D341Med (cell line): ENCODE measurements around the gene HOXB6.

Experiments
- DNase-seq: peaks from one replicate; pipeline ENCODE4 v3.0.0; 2012; ENCODE audit warnings: low spot score

The HOXB6 gene

DNA sequence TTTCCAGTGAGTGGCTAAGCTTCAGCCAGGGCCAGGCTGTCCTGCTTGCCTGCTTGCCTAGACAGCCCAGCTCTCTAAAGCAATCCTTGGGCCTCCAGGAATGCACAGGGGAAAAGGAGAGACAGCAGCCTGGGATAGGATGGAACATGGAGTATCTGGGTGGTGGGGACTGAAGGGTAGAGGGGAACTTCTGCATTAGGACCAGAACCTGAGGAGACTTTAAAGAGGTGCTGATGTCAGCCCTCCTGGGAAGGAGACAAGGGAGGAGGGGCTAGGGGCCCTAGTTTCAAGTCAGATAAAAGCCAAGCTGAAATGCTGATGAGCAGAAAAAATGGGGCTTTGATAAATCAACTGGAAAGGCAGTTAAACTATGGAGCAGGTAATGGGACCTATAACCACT, 4.2 kb upstream of the HOXB6 start:
- no peak for DNase-seq

DNA sequence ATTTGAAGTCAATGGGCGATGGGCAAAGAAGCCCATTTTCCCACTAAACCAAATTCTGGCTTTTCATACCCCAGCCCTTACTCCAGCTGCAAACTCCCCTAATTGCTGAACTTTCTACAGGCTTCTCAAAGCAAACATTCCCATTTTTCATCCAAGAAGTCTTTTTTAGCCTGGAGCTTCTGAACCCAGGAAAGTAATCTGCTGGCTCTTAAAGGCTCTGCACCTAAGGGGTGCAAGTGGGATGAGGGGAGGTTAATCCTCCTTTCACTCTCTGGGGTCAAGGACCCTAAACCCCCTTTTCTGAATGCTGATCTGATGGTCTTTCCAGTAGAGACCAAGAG, 3.7 kb upstream of the HOXB6 start:
- no peak for DNase-seq

DNA sequence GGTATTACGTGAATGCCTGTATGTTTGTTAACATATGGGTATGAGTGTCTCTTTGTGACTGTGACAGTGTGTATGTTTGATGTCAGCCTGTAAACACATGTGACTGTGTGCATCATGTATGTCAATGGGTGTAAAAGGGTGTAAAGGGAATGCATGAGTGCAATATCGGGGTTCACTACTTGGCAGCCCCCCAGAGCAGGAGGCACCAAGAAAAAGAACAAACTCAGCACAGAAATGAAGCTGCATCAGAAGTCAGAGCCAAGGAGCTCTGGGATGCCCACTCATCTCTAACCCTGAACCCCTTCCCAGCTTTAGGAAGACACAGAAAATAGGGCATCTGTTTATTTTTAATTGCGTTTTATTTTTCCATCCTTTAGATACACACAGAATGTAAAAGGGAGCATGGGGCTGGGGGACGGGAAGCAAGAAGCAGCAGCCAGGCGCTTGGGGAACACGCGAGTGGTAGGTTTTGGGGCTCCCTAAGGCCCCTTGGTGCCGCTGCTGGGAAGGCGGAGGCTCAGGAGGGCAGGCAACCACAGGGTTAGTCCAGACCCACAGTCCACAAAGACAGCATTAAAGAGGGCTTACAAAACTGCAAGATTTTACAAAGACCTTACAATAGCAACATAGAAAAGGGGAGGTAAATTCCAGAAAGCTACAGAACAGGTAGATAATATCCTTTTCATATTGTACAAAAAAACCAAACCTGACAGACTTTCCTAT, 2.3 kb upstream of the HOXB6 start:
- DNase-seq, result no peak

DNA sequence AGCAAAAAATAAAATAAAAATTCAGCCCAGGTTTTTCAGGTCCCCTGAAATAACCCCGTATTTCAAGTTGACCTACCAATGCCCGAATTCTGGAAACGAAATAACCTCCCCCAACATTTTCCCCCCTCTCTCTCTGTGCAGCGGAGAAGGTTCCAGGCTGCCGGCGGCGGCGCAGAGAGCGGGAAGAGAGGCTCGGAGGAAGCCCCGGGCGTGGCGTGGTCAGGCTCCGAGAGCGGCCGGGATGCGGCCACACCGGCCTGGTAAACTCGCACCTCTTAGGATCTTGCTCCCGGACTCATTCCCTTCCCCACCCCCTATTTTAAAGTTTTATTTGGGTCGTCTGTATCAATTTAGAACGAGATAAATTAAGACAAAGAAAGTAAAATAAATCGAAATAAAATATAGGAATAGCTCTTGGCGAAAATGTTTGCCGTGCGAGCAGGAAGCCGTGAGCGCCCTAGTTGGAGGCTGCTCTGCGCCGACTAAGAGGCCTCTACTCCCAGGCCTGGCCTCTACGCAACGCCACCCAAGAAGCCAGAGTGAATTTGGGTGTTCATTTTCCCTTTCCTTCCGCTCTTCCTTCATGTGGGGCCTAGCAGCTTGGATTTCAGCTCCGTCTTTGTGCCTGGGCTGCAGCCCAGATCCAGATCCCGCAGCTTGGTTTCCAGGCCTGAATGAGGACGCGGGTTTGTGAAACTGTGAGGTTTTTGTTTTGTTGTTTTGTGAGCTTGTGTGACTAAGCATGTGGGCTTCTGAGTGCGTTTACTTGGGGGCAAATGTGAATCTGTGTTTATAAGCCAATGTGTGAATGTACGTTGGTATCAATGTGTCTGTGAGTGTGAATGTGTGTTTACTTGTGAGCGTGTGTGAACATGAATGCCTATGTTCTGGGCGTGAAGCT, 1.5 kb upstream of the HOXB6 start:
- no peak for DNase-seq

DNA sequence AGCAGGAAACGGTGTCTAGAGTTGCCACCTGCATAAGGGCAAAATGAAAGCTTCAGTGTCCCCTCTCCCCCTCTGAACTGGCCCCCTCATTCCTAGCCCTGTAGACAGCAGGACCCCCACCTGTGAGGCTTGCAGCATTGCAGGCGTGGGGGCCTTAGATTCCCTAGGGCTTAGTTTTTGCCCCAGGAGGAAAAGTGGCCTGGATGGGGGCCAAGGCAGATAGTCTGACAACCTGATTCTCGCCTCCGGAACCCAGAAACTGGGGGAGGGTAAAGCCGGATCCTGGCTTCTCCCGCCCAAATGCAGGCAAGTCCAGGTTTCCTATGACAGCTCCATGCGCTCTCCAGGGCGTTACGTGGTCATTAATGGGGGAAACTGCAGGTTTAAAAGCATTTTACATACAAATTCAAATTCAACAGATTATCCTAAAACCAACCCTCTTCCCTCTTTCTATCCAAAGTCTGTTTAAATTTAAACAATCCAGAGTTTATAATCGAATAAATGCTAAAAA, 678 bp upstream of the HOXB6 start:
- DNase-seq, result no peak

DNA sequence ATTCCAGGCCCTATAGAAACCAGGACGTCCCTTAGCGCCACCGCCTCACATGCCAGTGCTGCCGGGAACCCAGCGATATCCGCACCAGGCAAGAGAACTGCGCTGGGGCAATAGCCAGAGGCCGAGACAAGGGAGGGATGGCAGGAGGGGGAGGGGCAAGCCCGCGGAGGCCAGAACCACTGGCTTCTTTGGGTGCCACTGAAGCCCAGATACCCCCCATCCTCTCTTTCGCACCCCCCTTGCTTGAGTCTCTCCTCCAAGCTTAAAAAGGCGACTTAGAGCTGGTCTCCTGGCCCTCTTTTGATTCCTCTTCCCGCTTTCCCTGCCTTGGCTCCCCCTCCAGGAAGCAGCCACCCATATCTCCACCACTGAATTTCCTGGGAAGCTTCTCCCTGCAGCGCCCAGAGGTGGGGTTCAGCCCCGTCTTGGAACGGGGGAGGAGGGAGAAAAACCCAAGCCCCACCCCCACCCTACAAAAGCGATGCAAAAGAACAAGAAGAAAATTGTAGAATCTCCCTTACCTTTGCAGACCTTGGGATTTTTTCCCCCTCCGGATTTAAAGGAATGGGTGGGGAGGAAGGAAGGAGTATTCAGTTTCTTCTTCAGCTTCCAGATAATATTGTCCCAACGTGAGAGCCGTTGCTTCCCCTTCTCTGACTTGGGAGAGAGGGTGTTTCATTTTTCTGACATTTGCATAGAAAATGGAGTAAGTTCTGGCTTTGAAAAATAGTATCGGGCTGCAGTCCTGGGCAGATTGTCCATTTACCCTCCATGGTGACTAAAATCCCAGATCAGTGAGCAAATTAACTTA, 622 bp downstream of the HOXB6 start:
- no peak for DNase-seq

DNA sequence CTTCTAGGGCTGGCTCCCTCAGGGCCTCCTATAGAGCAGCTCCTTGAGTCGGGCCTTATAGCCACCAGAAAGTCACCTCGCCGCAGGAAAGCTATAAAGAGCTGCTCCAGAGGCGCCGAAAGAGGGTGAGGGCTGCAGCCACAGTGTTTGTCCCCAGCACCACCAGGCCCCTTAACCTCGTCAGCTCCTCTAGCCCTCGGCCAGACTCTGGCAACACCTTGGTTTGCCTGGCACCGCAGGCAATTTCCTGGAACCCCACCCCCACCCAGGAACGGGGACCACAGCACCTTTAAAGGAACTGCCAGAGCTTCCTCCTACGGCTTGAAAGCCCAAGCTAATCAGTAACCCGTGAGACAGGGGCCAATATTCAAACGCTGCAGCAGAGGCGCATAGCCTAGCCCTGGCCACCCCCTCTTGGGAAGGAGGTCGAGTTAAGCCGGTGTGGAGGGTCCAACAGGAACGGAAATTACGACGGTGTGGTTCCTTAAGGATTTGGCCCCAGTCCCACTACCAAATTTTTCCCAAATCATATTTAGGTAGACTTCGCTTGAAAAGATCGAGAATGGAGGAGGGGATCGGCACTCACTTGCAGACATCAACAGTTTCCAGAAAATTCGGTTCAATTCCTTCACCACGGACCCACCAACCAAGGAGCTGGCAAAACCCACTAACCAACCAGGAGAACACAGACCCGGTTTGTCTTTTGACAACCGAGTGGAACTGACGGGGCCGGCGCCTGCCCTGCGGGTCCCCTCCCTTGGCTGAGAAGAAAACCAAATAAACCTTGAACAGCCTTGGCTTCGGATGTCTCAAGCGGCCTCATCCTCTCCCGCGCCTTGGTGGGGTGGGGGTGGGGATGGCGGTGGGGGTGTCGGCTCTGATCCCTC, 3.0 kb downstream of the HOXB6 start:
- no peak for DNase-seq

DNA sequence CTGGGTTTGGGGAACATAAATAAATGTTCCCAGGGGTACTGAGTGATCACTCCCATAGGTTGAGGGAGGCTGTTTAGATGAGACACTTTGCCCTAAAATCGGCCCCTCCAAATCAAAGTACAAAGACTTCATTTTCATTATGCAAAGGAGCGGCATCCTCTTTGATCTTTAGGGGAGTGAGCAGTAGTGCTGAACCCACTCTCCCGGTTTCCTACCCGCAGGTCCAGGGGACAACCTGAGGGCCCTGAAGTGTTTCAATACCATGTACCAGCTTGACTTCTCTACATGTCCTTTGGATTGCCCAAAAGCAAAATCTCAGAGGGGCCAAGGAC, 3.6 kb downstream of the HOXB6 start:
- no peak for DNase-seq

DNA sequence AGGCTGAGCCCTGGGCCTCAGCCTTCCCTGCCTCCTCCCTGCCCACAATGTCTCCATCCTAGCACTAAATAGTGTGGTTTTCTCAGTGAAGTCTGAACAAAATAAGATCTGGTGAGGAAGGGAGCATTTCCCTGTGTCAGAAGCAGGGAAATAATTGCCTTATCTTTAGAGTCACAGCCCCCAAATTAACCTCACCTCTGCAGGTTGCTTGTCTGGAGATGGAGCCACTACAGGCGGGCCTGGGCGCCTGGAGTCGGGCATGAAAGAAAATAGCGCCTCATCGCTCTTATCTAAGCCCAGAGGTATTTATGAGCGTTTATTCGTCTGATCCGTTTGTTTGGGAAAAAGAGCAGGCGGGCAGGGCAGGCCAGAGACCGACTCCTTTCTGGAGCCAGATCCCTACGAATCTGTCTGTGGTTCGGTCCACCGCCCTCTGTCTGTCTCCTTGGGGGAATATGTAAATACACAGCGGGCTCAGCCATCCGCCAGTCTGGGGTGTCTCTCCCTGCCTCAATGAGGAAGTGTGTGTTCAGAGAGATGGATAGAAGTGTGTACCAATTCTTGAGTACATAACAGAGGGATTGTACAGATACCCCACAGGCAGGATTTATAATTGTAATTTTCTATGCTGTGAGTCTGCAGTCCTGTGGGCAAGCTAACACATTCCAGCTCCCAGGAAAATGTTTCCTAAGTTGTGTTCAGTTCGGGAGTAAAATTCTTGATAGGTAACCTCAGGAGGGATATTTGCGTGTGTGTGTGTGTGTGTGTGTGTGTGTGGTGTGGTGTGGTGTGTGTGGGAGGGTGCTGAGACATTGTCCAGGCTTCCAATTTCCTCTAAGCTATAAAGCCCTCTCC, 4.3 kb downstream of the HOXB6 start:
- no peak for DNase-seq

DNA sequence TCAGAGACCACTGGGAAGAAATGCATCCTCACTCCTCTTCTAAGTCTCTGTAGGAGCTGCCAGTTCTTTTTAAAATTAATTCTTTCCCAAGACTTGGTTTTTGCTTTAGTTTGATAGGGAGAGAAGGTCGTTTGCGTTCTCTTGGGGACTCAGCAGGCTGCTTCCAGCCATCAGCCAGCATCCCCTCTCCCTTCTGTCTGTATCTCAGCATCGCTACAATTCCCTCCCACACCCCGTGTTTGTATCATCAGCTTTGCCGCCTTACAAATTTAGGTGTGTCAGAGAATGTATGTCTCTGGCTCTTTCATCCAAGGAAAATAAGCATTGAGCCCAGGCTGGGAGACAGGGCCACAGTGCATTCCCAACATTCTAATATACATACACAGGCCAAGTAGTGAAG, 5.4 kb downstream of the HOXB6 start:
- DNase-seq, result no peak

DNA sequence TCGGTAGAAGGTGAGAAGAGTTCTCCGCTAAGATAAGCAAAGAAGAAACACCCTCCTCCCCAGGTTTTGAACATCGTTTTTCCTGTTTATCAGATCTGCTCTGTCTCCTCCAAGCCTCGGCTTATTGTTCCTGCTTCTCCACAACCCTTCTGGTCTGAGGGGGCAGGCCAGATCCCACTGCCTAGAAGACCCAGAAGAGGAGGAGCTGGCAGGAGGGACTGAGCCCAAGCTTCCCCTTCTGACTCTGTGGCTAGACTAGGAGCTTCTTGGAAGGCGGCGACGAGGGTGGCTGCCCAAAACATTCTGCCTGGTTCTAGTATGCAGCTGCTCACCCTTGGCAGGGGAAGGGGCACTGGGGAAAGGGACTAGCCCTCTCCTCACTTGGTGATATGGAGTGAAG, 6.0 kb downstream of the HOXB6 start:
- DNase-seq, result no peak

DNA sequence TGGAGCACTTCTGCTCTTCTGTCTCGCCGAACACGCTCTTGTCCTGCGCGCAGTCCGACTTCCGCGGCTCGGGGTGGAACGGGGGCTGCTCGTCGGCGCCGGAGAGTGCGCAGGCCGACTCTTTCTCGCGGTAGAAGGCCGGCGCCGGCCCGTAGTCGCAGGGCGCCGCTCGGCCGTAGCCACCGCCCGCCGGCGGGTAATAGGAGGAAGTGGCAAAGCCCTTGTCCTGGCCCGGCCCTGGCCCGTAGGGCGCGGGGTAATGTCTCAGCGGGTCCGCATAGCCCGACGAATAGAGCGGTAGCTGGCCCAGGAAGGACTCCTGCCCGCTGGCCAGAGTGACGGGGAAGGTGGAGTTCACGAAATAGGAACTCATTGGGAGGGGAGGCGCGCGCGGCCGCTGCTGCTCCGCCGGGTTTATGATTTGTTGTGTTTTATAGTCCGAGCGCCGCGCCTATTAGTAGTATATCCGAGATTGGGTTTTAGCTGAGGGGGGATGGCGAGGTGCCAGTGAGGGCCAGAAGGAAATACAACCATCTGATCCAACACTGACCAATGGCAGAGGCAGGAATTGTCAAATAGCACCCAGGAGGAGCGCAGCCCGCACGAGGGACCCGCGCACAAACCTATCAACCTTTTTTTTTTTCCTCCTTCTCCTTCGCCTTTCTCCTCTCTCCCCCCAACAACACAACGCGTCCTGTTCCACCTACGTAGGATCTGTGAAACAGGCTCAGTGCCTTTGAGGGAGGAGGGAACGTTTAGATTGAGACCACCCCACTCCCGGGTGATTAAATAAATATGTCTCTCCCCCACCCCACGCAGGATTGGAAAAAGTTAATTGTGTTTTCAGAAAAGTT, 6.8 kb downstream of the HOXB6 start:
- no peak for DNase-seq

DNA sequence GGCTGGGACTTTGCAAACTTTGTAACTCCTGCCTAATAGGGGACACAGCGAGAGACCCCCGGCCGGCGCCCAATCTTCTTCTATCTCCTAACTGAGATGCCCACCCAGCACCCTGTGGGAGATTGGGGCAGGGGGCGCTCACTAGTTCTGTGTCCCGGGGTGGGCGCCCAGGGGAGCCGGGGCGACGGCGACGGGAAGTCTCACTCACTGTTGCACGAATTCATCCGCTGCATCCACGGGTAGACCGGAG, 7.3 kb downstream of the HOXB6 start:
- DNase-seq, result no peak

DNA sequence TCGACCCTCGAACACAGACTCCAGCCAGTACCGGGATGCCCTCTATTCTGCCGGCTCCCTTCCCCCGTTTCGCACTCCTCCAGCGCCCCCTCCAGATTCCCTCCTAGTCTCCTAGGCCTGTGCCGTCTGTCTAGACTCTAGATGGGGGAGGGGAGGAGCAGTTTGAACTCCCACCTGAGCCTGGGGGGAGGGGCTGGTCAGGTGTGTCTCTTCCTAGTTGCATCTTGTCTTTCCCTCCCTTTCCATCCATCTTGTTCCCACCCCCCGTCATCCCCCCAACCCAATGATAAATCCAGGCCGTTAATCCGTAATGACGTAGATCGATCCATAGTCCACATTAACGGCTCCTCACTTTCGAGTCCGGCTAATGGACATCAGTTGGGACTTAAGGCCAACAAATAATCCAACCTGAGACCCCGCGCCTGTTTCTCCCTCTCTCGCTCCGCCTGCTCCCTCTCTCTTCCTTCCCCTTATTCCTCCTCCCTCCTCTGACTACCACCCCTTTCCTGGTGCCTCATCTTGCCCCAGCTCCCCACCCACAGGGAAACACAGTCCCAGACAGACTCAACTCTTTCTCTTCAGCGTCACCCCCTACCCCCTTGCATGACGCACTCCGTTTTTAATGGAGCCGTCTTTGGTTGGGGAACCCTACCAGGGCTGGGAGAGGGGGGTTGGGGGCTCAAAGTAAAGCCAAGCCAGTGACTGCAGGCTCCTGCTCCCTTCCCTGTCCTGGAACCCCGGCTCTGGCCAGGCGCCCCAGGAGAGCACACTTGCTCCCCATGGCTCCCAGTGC, 7.9 kb downstream of the HOXB6 start:
- no peak for DNase-seq

DNA sequence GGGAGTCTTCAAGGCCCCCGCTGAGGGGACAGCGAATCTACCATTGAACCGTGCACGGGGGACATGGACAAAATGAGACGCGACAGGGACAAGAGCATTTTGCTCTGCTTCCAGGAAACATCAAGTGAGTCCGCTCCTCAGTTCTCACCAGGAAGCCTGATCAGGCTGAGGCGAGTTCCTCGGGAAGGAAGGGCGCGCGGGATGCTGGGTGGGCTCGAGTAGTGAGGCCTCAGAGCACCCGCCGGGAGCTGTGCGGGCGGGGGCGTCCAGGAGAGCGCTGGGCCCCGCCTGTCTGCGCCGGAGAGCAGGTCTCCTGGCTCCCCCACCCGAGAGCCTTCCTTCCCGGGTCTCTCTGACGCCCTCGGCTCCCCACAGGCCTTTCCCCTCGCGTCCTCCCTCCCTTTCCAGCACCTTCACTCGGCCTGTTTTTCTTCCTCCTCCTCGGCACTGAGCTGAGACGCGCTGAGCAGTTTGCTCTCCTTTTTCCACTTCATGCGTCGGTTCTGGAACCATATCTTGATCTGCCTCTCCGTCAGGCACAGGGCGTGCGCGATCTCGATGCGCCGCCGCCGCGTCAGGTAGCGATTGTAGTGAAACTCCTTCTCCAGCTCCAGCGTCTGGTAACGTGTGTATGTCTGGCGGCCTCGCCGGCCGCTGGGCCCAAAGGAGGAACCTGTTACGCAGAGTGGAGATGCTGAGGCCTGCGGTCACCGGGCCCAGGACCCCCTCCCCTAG, 8.6 kb downstream of the HOXB6 start:
- DNase-seq, result no peak

DNA sequence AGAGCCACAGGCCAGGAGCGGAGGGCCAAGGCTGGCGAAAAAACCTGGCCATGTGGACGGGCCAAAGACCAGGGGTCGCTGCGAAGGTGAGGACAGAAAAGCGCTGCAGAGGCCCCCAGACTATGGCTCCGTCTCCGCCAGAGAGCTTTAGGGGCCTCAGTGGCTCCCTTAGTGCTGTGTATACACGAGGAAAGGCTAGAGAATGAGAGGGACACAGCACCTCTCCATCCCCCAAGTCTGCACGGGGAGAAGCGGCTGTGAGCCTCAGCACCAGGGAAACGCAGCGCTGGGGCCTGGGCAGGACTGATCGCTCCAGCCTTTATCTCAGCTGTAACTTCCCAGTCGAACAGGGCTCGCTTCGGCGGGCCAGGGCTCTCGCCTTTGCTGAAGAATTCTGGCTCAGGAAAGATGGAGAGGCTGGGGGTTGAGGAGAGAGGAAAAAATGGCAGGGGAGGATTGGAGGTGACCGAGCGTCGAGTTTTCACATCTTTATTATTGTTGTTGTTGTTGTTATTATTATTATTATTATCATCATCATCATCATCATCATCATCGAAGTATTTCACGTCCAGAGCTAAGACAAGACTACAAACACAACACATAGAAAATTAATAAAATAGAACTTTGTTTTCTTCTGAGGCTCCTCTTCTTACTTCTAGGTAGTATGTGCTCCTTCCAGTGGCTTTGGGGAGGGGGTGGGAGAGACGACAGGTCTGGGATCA, 9.3 kb downstream of the HOXB6 start:
- no peak for DNase-seq

DNA sequence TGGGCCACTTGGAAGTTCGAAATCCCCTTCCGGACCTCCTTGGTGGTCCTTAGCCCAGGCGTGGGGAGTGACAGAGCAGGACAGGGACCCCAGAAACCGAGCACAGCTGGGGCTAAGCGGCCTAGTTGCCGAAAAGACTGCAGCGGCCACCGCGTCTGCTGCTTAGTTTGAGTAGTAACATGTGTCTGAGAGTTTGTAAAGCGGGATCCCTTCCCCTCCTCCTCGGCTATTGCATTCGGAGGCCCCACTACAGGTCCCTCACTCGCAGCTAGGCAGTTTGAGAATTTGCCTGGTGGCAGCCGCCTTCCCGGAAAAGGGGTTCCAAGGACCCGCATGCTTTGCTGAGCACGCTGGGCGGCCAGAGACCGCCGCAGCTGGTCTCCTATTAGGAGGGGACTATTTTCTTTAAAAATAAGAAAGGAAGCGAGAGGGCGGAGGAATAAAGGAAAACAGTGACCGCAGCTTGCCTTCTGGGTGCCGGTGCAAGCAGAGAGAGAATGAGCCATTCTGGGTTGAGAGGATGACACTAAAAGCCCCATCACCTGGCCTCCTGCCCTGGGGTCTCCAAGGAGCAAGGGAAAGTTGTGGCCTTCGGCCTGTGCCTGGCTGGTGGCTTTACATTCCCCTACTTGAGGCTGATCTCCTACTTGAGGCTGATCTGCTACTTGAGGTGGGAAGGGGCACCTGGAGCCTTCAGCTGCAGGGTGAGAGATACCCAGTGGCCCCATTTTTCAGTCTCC, 10.1 kb downstream of the HOXB6 start:
- DNase-seq, result no peak
